ENCODE results near the gene SEMA7A. TPM values are rescaled to one million over a fixed set of nuclear protein-coding genes. Genes with fewer than 3 reads are reported as not detected.

Gene SEMA7A
- total RNA-seq, 1 experiment from 2014 or later, result 74.8 TPM

GRCh38 chr15:74431645-74432044 lies 2.1 kb downstream of the SEMA7A start:
- intact Hi-C loops (cut with micrococcal nuclease; ENCODE audit: unreplicated experiment), result no loop called here
- CTCF ChIA-PET, result interaction anchor here (0.6 to 2.1 kb wide), 6 partner anchors 11 to 1395 kb away, joined by 3 to 13 read pairs (median 5); no protein-coding TSS in a partner anchor
- TSS peak; percentile 28 for BruUV-seq (replicated peaks)
- Mint-ChIP-seq H3K4me1 (ENCODE audit: low read depth, unreplicated experiment) (peaks cover 62% of the 10 kb centered on the region), H3K27me3 (ENCODE audit: unreplicated experiment) (no peaks in the 10 kb centered on the region), H3K36me3 (ENCODE audit: insufficient read depth, unreplicated experiment) (peaks cover 65% of the 10 kb centered on the region), H3K9me3 (ENCODE audit: low read depth, unreplicated experiment) (no peaks in the 10 kb centered on the region), H3K4me3 (ENCODE audit: low read depth, unreplicated experiment) (peak overlapping the region; percentile 80), H3K27ac (ENCODE audit: unreplicated experiment) (peak overlapping the region; percentile 69)
- no peak for DNase-seq
- TF ChIP-seq, protein P1, sequence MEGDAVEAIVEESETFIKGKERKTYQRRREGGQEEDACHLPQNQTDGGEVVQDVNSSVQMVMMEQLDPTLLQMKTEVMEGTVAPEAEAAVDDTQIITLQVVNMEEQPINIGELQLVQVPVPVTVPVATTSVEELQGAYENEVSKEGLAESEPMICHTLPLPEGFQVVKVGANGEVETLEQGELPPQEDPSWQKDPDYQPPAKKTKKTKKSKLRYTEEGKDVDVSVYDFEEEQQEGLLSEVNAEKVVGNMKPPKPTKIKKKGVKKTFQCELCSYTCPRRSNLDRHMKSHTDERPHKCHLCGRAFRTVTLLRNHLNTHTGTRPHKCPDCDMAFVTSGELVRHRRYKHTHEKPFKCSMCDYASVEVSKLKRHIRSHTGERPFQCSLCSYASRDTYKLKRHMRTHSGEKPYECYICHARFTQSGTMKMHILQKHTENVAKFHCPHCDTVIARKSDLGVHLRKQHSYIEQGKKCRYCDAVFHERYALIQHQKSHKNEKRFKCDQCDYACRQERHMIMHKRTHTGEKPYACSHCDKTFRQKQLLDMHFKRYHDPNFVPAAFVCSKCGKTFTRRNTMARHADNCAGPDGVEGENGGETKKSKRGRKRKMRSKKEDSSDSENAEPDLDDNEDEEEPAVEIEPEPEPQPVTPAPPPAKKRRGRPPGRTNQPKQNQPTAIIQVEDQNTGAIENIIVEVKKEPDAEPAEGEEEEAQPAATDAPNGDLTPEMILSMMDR (IDR thresholded peaks at IDR 0.05; ENCODE audit: unreplicated experiment), result no peak

DNA sequence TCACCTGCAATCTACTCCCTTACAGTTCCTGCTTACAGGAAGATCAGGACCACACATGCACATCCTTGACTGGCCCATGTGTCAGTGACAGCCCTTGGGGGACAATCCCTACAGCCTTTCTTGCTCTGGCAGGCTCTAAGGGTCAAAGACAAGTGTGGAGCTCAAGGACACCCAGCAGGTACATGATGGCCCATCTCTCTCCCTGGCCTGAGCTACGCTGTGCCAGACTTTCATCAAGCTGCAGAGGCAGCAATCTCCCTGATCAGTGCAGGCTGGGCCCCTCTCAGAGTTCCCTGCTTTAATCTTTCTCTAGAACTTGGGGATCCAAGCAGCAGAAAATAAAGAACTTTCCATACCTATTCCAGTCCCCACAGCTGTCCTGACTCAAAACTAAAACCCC lies 2.6 kb downstream of the SEMA7A start:
- H3K4me1 Mint-ChIP-seq (ENCODE audit: low read depth, unreplicated experiment), result peaks cover 67% of the 10 kb centered on the region
- H3K36me3 Mint-ChIP-seq (ENCODE audit: insufficient read depth, unreplicated experiment), result peaks cover 65% of the 10 kb centered on the region
- CTCF ChIA-PET, result interaction anchor here (0.6 to 2.1 kb wide), 6 partner anchors 10 to 1395 kb away, joined by 3 to 13 read pairs (median 5); no protein-coding TSS in a partner anchor
- no peaks in the 10 kb centered on the region for H3K27me3 Mint-ChIP-seq (ENCODE audit: unreplicated experiment)
- intact Hi-C loops (cut with micrococcal nuclease; ENCODE audit: unreplicated experiment), result no loop called here
- DNase-seq, result no peak
- H3K4me3 Mint-ChIP-seq (ENCODE audit: low read depth, unreplicated experiment), result peak overlapping the region; percentile 80
- TF ChIP-seq, protein P1 (IDR thresholded peaks at IDR 0.05; ENCODE audit: unreplicated experiment), result no peak
- peak overlapping the region; percentile 69 for H3K27ac Mint-ChIP-seq (ENCODE audit: unreplicated experiment)
- no peaks in the 10 kb centered on the region for H3K9me3 Mint-ChIP-seq (ENCODE audit: low read depth, unreplicated experiment)
- no TSS peak for BruUV-seq (replicated peaks)

GRCh38 chr15:74430510-74430951 lies 3.2 kb downstream of the SEMA7A start:
- no peak overlapping the region for H3K27ac Mint-ChIP-seq (ENCODE audit: unreplicated experiment)
- CTCF ChIA-PET, result interaction anchor here (1.0 to 2.1 kb wide), 3 partner anchors 10 to 33 kb away, joined by 4 to 13 read pairs (median 5); no protein-coding TSS in a partner anchor
- H3K27me3 Mint-ChIP-seq (ENCODE audit: unreplicated experiment), result no peaks in the 10 kb centered on the region
- H3K4me1 Mint-ChIP-seq (ENCODE audit: low read depth, unreplicated experiment), result peaks cover 73% of the 10 kb centered on the region
- H3K4me3 Mint-ChIP-seq (ENCODE audit: low read depth, unreplicated experiment), result peak overlapping the region; percentile 80
- peaks cover 65% of the 10 kb centered on the region for H3K36me3 Mint-ChIP-seq (ENCODE audit: insufficient read depth, unreplicated experiment)
- no peaks in the 10 kb centered on the region for H3K9me3 Mint-ChIP-seq (ENCODE audit: low read depth, unreplicated experiment)
- intact Hi-C loops (cut with micrococcal nuclease; ENCODE audit: unreplicated experiment), result no loop called here
- no peak for DNase-seq
- TF ChIP-seq, protein P1 (IDR thresholded peaks at IDR 0.05; ENCODE audit: unreplicated experiment), result no peak
- no TSS peak for BruUV-seq (replicated peaks)

DNA sequence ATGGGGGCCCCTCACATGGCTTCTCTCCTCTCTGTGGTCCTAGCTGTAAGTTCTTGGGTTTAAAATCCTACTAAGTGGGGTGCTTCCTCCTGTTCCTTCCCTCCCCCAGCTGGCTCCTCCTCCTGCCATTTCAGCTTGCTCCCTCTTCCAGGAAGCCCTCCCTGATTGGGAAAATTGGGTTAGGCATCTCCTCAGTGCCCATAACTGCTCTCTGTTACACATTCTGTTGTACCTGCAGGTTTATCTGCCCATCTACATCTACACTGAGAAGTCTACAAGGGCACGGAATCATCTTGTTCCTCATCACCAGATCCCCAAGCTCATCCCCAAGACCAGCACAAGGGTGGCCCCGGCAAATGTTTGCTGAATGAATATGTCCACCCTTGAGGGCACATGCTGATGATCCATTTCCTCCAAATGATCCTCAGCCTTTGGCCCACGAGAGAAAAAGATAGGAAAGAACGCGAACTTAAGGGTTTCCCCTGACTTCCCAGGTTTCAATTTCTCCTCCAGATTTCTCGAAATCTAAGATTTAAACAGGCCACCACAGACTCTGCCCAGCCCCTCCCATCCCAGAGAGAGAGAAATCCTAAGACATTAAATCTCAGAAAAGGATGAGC lies 3.9 kb downstream of the SEMA7A start:
- peaks cover 77% of the 10 kb centered on the region for H3K4me1 Mint-ChIP-seq (ENCODE audit: low read depth, unreplicated experiment)
- peak overlapping the region; percentile 35 for H3K27ac Mint-ChIP-seq (ENCODE audit: unreplicated experiment)
- TF ChIP-seq, protein P1 (IDR thresholded peaks at IDR 0.05; ENCODE audit: unreplicated experiment), result no peak
- no peaks in the 10 kb centered on the region for H3K9me3 Mint-ChIP-seq (ENCODE audit: low read depth, unreplicated experiment)
- DNase-seq, result no peak
- intact Hi-C loops (cut with micrococcal nuclease; ENCODE audit: unreplicated experiment), result no loop called here
- no TSS peak for BruUV-seq (replicated peaks)
- peak overlapping the region; percentile 80 for H3K4me3 Mint-ChIP-seq (ENCODE audit: low read depth, unreplicated experiment)
- peaks cover 65% of the 10 kb centered on the region for H3K36me3 Mint-ChIP-seq (ENCODE audit: insufficient read depth, unreplicated experiment)
- H3K27me3 Mint-ChIP-seq (ENCODE audit: unreplicated experiment), result no peaks in the 10 kb centered on the region
- CTCF ChIA-PET, result interaction anchor here (1.6 kb wide), 1 partner anchor 10 kb away, joined by 4 read pairs; no protein-coding TSS in a partner anchor
